Neural crest cell (in vitro differentiated cells): ENCODE data around the gene CASKIN1. TPM values are rescaled to one million over a fixed set of nuclear protein-coding genes. Genes with fewer than 3 reads are reported as not detected.

Experiments used
- DNase-seq: peaks from one replicate; pipeline ENCODE4 v3.0.0; 2021; ENCODE audit warnings: low read depth, mixed read lengths, low spot score
- H3K27ac Mint-ChIP-seq: one replicate; pipeline ENCODE4 v1.8.0; 2021; ENCODE audit warnings: mild to moderate bottlenecking, mixed read lengths; ENCODE audit not compliant: unreplicated experiment
- H3K27me3 Mint-ChIP-seq: 2 replicates; pipeline ENCODE4 v1.8.0; 2021; ENCODE audit warnings: low read depth, mild to moderate bottlenecking, mixed read lengths
- H3K36me3 Mint-ChIP-seq: 2 replicates; pipeline ENCODE4 v1.8.0; 2021; ENCODE audit warnings: low read depth, mild to moderate bottlenecking, mixed read lengths
- H3K4me1 Mint-ChIP-seq: 2 replicates; pipeline ENCODE4 v1.8.0; 2021; ENCODE audit warnings: mixed read lengths
- H3K4me3 Mint-ChIP-seq: one replicate; pipeline ENCODE4 v1.8.0; 2021; ENCODE audit warnings: mild to moderate bottlenecking, mixed read lengths
- H3K9me3 Mint-ChIP-seq: 2 replicates; pipeline ENCODE4 v1.8.0; 2021; ENCODE audit warnings: mixed read lengths
- total RNA-seq: library from RNA; stranded (reverse); gene quantifications from 2 replicates; pipeline ENCODE4 v1.2.1, GENCODE V29; 2021
- TF ChIP-seq, protein P1 (sequence below): fragments of 200-600 bp; sonication (generic); conservative IDR thresholded peaks from 2 replicates; pipeline ENCODE4 v1.5.0; 2021; ENCODE audit warnings: antibody characterized with exemption, mild to moderate bottlenecking

CASKIN1 gene
- total RNA-seq, 1 donor from 2014 or later: 20.2 TPM

- H3K4me1 Mint-ChIP-seq: no peaks in the 10 kb centered on the region
- no peak overlapping the region for H3K4me3 Mint-ChIP-seq
- DNase-seq: no peak
- TF ChIP-seq, protein P1, sequence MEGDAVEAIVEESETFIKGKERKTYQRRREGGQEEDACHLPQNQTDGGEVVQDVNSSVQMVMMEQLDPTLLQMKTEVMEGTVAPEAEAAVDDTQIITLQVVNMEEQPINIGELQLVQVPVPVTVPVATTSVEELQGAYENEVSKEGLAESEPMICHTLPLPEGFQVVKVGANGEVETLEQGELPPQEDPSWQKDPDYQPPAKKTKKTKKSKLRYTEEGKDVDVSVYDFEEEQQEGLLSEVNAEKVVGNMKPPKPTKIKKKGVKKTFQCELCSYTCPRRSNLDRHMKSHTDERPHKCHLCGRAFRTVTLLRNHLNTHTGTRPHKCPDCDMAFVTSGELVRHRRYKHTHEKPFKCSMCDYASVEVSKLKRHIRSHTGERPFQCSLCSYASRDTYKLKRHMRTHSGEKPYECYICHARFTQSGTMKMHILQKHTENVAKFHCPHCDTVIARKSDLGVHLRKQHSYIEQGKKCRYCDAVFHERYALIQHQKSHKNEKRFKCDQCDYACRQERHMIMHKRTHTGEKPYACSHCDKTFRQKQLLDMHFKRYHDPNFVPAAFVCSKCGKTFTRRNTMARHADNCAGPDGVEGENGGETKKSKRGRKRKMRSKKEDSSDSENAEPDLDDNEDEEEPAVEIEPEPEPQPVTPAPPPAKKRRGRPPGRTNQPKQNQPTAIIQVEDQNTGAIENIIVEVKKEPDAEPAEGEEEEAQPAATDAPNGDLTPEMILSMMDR: no peak
- no peak overlapping the region for H3K27ac Mint-ChIP-seq
- no peaks in the 10 kb centered on the region for H3K9me3 Mint-ChIP-seq
- H3K36me3 Mint-ChIP-seq: peaks cover 2% of the 10 kb centered on the region
- H3K27me3 Mint-ChIP-seq: peaks cover 35% of the 10 kb centered on the region
These were observed 38.4 kb upstream of the CASKIN1 start for GRCh38 chr16:2234813-2235170.

GRCh38 chr16:2233872-2234812, 37.7 kb upstream of the CASKIN1 start:
- H3K4me1 Mint-ChIP-seq: no peaks in the 10 kb centered on the region
- TF ChIP-seq, protein P1: no peak

GRCh38 chr16:2233046-2233775, 36.8 kb upstream of the CASKIN1 start:
- TF ChIP-seq, protein P1: no peak
- Mint-ChIP-seq H3K9me3 (no peaks in the 10 kb centered on the region), H3K4me3 (no peak overlapping the region)

More at GRCh38 chr16:2233872-2234812, 37.7 kb upstream of the CASKIN1 start:
- Mint-ChIP-seq H3K36me3 (peaks cover 2% of the 10 kb centered on the region), H3K9me3 (no peaks in the 10 kb centered on the region), H3K27me3 (peaks cover 28% of the 10 kb centered on the region), H3K4me3 (no peak overlapping the region), H3K27ac (no peak overlapping the region)
- DNase-seq: no peak

GRCh38 chr16:2232094-2232990, 35.9 kb upstream of the CASKIN1 start:
- Mint-ChIP-seq H3K27ac (no peak overlapping the region), H3K4me1 (no peaks in the 10 kb centered on the region), H3K4me3 (no peak overlapping the region), H3K27me3 (peaks cover 18% of the 10 kb centered on the region), H3K36me3 (peaks cover 2% of the 10 kb centered on the region), H3K9me3 (no peaks in the 10 kb centered on the region)
- DNase-seq: no peak
- TF ChIP-seq, protein P1: no peak

More at GRCh38 chr16:2233046-2233775, 36.8 kb upstream of the CASKIN1 start:
- Mint-ChIP-seq H3K27ac (no peak overlapping the region), H3K4me1 (no peaks in the 10 kb centered on the region), H3K36me3 (peaks cover 2% of the 10 kb centered on the region), H3K27me3 (peaks cover 24% of the 10 kb centered on the region)
- no peak for DNase-seq
